Colonic mucosa (tissue), 4 donors: Measurements from ENCODE around the gene MTMR11. TPM values are rescaled to one million over a fixed set of nuclear protein-coding genes. Genes with fewer than 3 reads are reported as not detected.

ENCODE experiments used
- DNase-seq: peaks from one replicate; pipeline ENCODE4 v3.0.0-alpha.2; 2020
- H3K27ac ChIP-seq: fragments of 200-600 bp; one replicate; pipeline ENCODE4 v1.8.0; 2021
- H3K27me3 ChIP-seq: fragments of 200-600 bp; one replicate; pipeline ENCODE4 v1.8.0; 2021
- H3K36me3 ChIP-seq: fragments of 200-600 bp; one replicate; pipeline ENCODE4 v1.8.0; 2021
- H3K4me1 ChIP-seq: fragments of 200-600 bp; one replicate; pipeline ENCODE4 v1.8.0; 2021; ENCODE audit warnings: mild to moderate bottlenecking
- H3K4me3 ChIP-seq: fragments of 200-600 bp; one replicate; pipeline ENCODE4 v1.8.0; 2021
- H3K9ac ChIP-seq, 2 donors: one replicate each; pipeline ENCODE4 v1.7.0; 2013; ENCODE audit warnings: control low read depth in 2 of 2, low read depth in 2 of 2, low read length in 2 of 2
- H3K9me3 ChIP-seq: fragments of 200-600 bp; one replicate; pipeline ENCODE4 v1.8.0; 2021
- CTCF ChIP-seq: fragments of 200-600 bp; IDR thresholded peaks from one replicate; pipeline ENCODE4 v1.8.0; 2022; ENCODE audit warnings: antibody characterized with exemption, mild to moderate bottlenecking
- intact Hi-C: fragments of 100-400 bp; cut with DNase I; formaldehyde crosslinking; loops from one replicate; pipeline ENCODE4 v1.14.1; 2022
- total RNA-seq, 2 donors: library from RNA; stranded (reverse); fragmentation: NEBNext Ultra II Directional in 1 of 2; extraction: Animal tissue kit (Norgen Biotek cat#: 25700) in 1 of 2; gene quantifications; one replicate each; pipeline ENCODE4 v1.2.1, GENCODE V29; 2021
- donor health status: healthy.
- donor health status: DM: no; HTN: no; CAD: no.
- donor health status: DM: no; HTN: no; CAD: no.

The MTMR11 gene
- total RNA-seq, 2 donors from 2014 or later, result 168 to 188 TPM

GRCh38 chr1:149934356-149934755 lies 2.3 kb downstream of the MTMR11 start:
- no peak for DNase-seq
- Histone ChIP-seq H3K4me1 (peaks cover 7% of the 10 kb centered on the region), H3K9me3 (no peaks in the 10 kb centered on the region), H3K27me3 (no peaks in the 10 kb centered on the region), H3K9ac (peak overlapping the region in 1 of 2 donors; percentile 98), H3K4me3 (peak overlapping the region; percentile 38), H3K27ac (peak overlapping the region; percentile 98), H3K36me3 (no peaks in the 10 kb centered on the region)
- intact Hi-C loops, result no loop called here
- TF ChIP-seq CTCF, result no peak

DNA sequence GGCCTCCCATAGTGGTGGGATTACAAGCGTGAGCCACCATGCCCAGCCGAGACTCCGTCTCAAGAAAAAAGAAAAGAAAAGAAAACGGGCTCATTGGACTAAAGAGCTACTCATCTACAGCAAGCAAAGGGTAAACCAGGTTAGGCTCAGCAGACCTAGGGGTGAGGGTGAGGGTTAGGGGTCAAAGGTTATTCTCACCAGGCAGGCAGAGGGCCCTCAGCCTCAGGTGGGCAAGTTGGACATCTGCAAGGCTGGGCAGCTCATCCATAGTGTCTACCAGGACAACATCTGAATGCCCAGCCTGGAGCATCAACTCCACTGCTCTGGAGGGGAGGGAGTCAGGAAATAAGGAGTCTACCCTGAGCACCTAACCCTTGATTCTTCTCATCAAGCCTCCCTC lies 3.5 kb downstream of the MTMR11 start:
- no peak for DNase-seq
- H3K4me3 ChIP-seq, result peak overlapping the region; percentile 7
- peak overlapping the region; percentile 98 for H3K27ac ChIP-seq
- TF ChIP-seq CTCF, result no peak
- H3K4me1 ChIP-seq, result peaks cover 8% of the 10 kb centered on the region
- H3K36me3 ChIP-seq, result no peaks in the 10 kb centered on the region
- H3K9ac ChIP-seq, result peak overlapping the region in 1 of 2 donors; percentile 98
- no peaks in the 10 kb centered on the region for H3K27me3 ChIP-seq
- intact Hi-C loops, result no loop called here
- no peaks in the 10 kb centered on the region for H3K9me3 ChIP-seq

GRCh38 chr1:149932474-149932873 lies 4.2 kb downstream of the MTMR11 start:
- Histone ChIP-seq H3K4me1 (peaks cover 5% of the 10 kb centered on the region), H3K27ac (peak overlapping the region; percentile 98), H3K9ac (peak overlapping the region in 1 of 2 donors; percentile 60), H3K9me3 (no peaks in the 10 kb centered on the region), H3K27me3 (no peaks in the 10 kb centered on the region), H3K36me3 (no peaks in the 10 kb centered on the region), H3K4me3 (peak overlapping the region; percentile 1)
- intact Hi-C loops, result no loop called here
- no peak for TF ChIP-seq CTCF
- peak; percentile 64 for DNase-seq

DNA sequence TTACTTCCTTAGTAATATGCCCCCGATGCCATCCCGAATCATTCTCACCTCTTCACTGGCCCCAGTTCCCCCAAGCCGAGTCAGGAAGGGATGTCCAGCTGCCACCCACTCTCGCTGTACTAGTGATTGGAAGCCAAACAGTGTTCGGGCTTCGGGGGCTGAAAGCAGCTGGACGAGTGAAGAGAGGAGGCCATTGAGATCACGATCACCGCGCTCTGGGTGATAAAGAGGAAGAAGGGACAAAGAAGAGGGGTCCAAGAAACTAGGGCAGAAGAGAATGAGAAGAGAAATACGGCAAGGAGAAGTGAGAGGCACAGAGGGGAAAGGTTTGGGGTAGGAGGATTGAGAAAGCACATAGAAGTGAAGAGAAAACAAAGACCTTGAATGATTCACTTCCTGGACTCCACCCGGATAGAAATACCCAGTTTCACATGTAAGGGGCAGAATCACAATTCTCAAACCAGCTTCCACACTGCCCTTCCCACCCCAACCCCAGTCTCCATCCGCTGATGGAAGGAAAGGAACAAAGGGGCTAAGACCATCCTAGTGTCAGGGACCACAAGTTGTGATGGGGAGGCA lies 5.4 kb downstream of the MTMR11 start:
- H3K9ac ChIP-seq, result peak overlapping the region in 1 of 2 donors; percentile 60
- H3K36me3 ChIP-seq, result peaks cover 1% of the 10 kb centered on the region
- H3K27me3 ChIP-seq, result no peaks in the 10 kb centered on the region
- H3K4me1 ChIP-seq, result peaks cover 4% of the 10 kb centered on the region
- H3K27ac ChIP-seq, result peak overlapping the region; percentile 98
- DNase-seq, result no peak
- no peaks in the 10 kb centered on the region for H3K9me3 ChIP-seq
- intact Hi-C loops, result no loop called here
- peak overlapping the region; percentile 1 for H3K4me3 ChIP-seq
- TF ChIP-seq CTCF, result no peak

DNA sequence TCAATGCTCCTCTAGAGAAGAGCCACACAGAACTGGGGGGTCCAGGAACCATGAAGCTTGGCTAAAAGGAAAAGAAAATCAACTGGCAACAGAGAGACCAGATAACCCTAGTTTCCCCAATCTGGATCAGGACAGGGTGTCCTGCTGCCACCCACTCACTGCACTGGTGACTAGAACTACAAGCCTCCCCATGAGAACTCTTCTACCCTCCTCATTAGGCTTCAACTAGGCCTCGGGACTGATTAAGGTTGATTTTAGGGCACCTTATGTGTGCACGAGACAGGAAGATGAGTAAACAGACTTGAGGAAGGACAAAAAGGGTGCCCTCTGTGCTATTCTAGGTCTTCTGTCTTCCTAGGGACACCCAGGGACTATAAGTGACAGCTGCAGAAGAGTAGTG lies 6.8 kb downstream of the MTMR11 start:
- DNase-seq, result no peak
- intact Hi-C loops, result no loop called here
- H3K36me3 ChIP-seq, result peaks cover 12% of the 10 kb centered on the region

More for the DNA sequence above, 6.8 kb downstream of the MTMR11 start:
- Histone ChIP-seq H3K9me3 (no peaks in the 10 kb centered on the region), H3K4me3 (no peak overlapping the region), H3K27ac (peak overlapping the region; percentile 98), H3K9ac (peak overlapping the region in 1 of 2 donors; percentile 27), H3K4me1 (peaks cover 4% of the 10 kb centered on the region), H3K27me3 (no peaks in the 10 kb centered on the region)
- no peak for TF ChIP-seq CTCF
